Liver (tissue), 9 donors: Measurements from ENCODE around the gene LIPG. TPM values are rescaled to one million over a fixed set of nuclear protein-coding genes. Genes with fewer than 3 reads are reported as not detected.
"Not testable (repeated sequence)": the region's sequence is repeated elsewhere in the genome, so short reads cannot be mapped to it uniquely, and the experiment has no call there.

Experiments used
- DNase-seq: peaks from one replicate; pipeline ENCODE4 v3.0.0-alpha.2; 2017; ENCODE audit warnings: low spot score
- H3K27ac ChIP-seq, 2 donors: one replicate each; pipeline ENCODE4 v1.7.0; 2013; ENCODE audit warnings: inconsistent platforms in 2 of 2, low read length in 2 of 2, control low read depth in 1 of 2, low read depth in 1 of 2, mild to moderate bottlenecking in 1 of 2
- H3K27me3 ChIP-seq, 4 donors: one replicate each; pipeline versions ENCODE4 v1.6.1 to v1.7.0; 2013; ENCODE audit warnings: low read length in 3 of 4, inconsistent platforms in 1 of 4, mild to moderate bottlenecking in 1 of 4, moderate library complexity in 1 of 4; ENCODE audit not compliant: control insufficient read depth in 4 of 4, insufficient read depth in 4 of 4
- H3K36me3 ChIP-seq, 4 donors: one replicate each; pipeline versions ENCODE4 v1.6.1 to v1.7.0; 2013; ENCODE audit warnings: low read length in 3 of 4, mild to moderate bottlenecking in 3 of 4, low read depth in 1 of 4, moderate library complexity in 1 of 4; ENCODE audit not compliant: control insufficient read depth in 4 of 4, insufficient read depth in 3 of 4
- H3K4me1 ChIP-seq, 4 donors: one replicate each; pipeline versions ENCODE4 v1.6.1 to v1.7.0; 2013; ENCODE audit warnings: low read length in 3 of 4, mild to moderate bottlenecking in 3 of 4, moderate library complexity in 1 of 4; ENCODE audit not compliant: control insufficient read depth in 4 of 4, insufficient read depth in 4 of 4
- H3K4me3 ChIP-seq, 3 donors: one replicate each; pipeline versions ENCODE4 v1.6.1 to v1.7.0; 2013; ENCODE audit warnings: low read length in 3 of 3, control low read depth in 1 of 3, low read depth in 1 of 3, mild to moderate bottlenecking in 1 of 3
- H3K9ac ChIP-seq, 2 donors: one replicate each; pipeline ENCODE4 v1.7.0; 2013; ENCODE audit warnings: low read length in 2 of 2, mild to moderate bottlenecking in 2 of 2, moderate library complexity in 2 of 2, control low read depth in 1 of 2, low read depth in 1 of 2
- H3K9me3 ChIP-seq, 4 donors: one replicate each; pipeline versions ENCODE4 v1.6.1 to v1.7.0; 2013; ENCODE audit warnings: low read length in 3 of 4; ENCODE audit not compliant: control insufficient read depth in 4 of 4
- EGR1 ChIP-seq, 2 donors: IDR thresholded peaks; 2 replicates each; pipeline ENCODE4 v1.6.1; 2016 to 2018; ENCODE audit warnings: antibody characterized with exemption in 2 of 2, low read depth in 2 of 2
- FOXA1 ChIP-seq: IDR thresholded peaks from 2 replicates; pipeline ENCODE4 v1.6.1; 2016; ENCODE audit warnings: antibody characterized with exemption
- FOXA2 ChIP-seq: IDR thresholded peaks from 2 replicates; pipeline ENCODE4 v1.6.1; 2016; ENCODE audit warnings: antibody characterized with exemption
- GABPA ChIP-seq, 2 donors: IDR thresholded peaks in 1 of 2; conservative IDR thresholded peaks in 1 of 2; 2 replicates each; pipeline ENCODE4 v1.6.1; 2016; ENCODE audit warnings: antibody characterized with exemption in 2 of 2, mild to moderate bottlenecking in 1 of 2, moderate library complexity in 1 of 2
- HNF4A ChIP-seq, 2 donors: conservative IDR thresholded peaks; 2 replicates each; pipeline ENCODE4 v1.6.1; 2016; ENCODE audit warnings: antibody characterized with exemption in 2 of 2, mild to moderate bottlenecking in 2 of 2
- HNF4G ChIP-seq: IDR thresholded peaks from 2 replicates; pipeline ENCODE4 v1.6.1; 2016; ENCODE audit warnings: antibody characterized with exemption
- JUND ChIP-seq, 2 donors: IDR thresholded peaks; 2 replicates each; pipeline ENCODE4 v1.6.1; 2016; ENCODE audit warnings: antibody characterized with exemption in 2 of 2
- NR2F2 ChIP-seq: IDR thresholded peaks from 2 replicates; pipeline ENCODE4 v1.6.1; 2016; ENCODE audit warnings: antibody characterized with exemption
- RAD21 ChIP-seq, 2 donors: IDR thresholded peaks; 2 replicates each; pipeline ENCODE4 v1.6.1; 2016; ENCODE audit warnings: antibody characterized with exemption in 2 of 2, mild to moderate bottlenecking in 2 of 2
- RXRA ChIP-seq, 2 donors: IDR thresholded peaks; 2 replicates each; pipeline ENCODE4 v1.6.1; 2017 to 2018; ENCODE audit warnings: antibody characterized with exemption in 2 of 2, mild to moderate bottlenecking in 1 of 2
- SP1 ChIP-seq: IDR thresholded peaks from 2 replicates; pipeline ENCODE4 v1.6.1; 2018; ENCODE audit warnings: antibody characterized with exemption, mild to moderate bottlenecking
- TAF1 ChIP-seq: conservative IDR thresholded peaks from 2 replicates; pipeline ENCODE4 v1.6.1; 2016; ENCODE audit warnings: antibody characterized with exemption, mild to moderate bottlenecking
- YY1 ChIP-seq: IDR thresholded peaks from 2 replicates; pipeline ENCODE4 v1.6.1; 2016; ENCODE audit warnings: antibody characterized with exemption, mild to moderate bottlenecking
- WGBS: extraction: QIAGEN DNeasy Blood & Tissue Kit; methylation state at CpG from one replicate; pipeline ENCODE4 v1.1.7; 2013; 5-methylcytosine and 5-hydroxymethylcytosine counted together
- polyA plus RNA-seq, 2 donors: library from polyadenylated mRNA; stranded (reverse) in 1 of 2; unstranded in 1 of 2; fragments of 200-250 nt in 1 of 2; fragments of >200 nt in 1 of 2; fragmentation: Nextera tagmentation in 1 of 2; extraction: Ambion mirVana in 1 of 2; gene quantifications; one replicate each; pipeline versions ENCODE4 v1.2.1 to v1.2.3, GENCODE V29; 2013 to 2015
- total RNA-seq, 2 donors: library from RNA; depleted of rRNA; stranded (reverse); fragments of >200 nt; gene quantifications; one replicate each; pipeline ENCODE4 v1.2.3, GENCODE V29; 2014
- TF ChIP-seq, protein P1 (sequence below): IDR thresholded peaks from 2 replicates; pipeline ENCODE4 v1.6.1; 2016; ENCODE audit warnings: antibody characterized with exemption, mild to moderate bottlenecking
- TF ChIP-seq, protein P2 (sequence below): IDR thresholded peaks from 2 replicates; pipeline ENCODE4 v1.6.1; 2016; ENCODE audit warnings: antibody characterized with exemption
- TF ChIP-seq, protein P3 (sequence below): IDR thresholded peaks from 2 replicates; pipeline ENCODE4 v1.6.1; 2016; ENCODE audit warnings: antibody characterized with exemption
- donor health status: healthy.
- donor health status: healthy.
- donor health status: healthy.
- donor health status: healthy.
- donor health status: healthy.

Gene LIPG
- 100 to 1,000 TPM in 1 of 2 donors, 1 to 10 TPM in 1; 2.8 to 150 TPM for total RNA-seq
- 10 to 100 TPM; 30.6 to 48.9 TPM for polyA plus RNA-seq

DNA sequence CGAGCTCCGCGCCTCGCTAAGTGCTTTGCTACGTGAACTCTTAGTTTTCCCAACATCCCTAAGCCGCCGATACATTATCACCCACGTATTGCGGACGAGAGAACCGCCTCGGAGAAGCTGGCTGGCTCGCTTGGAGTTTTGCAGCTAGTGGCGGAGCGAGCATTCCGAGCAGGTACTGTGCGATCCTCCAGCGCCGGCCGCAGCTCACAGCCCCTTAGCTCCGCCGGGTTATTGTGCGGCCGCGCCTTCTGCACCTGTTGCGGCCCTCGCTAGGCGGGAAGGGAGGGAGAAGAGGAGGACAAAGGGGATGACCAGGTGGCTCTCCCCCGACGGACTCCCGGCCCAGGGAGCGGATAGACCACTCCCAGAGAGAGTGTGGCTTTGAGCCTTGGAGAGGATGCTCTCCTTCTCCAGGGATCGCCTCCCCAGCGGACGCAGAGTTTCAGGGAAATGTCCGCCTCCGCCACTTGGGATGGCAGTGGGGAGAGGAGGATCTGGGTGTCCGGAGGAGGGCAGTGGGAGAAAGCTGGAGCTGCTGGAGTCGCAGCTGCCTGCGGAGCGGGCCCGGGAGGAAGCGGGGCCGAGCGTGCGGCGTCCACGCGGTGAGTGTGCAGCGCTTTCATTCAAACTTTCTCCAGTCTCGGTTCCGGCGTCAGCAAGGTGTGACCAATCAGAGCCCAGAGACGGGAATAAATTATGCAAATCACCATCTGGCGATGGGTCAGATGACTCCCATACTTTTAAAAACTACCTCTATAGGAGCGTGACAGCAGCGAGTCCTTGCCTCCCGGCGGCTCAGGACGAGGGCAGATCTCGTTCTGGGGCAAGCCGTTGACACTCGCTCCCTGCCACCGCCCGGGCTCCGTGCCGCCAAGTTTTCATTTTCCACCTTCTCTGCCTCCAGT, at the start of gene LIPG:
Gene LIPG (plus strand): TSS at position 769 of the 905 bp plus-strand sequence. CDS start 252 bp downstream, outside the sequence.
- peaks cover 0 to 40% (median 30%) of the 10 kb centered on the region in 4 donors for H3K4me1 ChIP-seq
- TF ChIP-seq YY1 = peak; percentile 60
- TF ChIP-seq TAF1 = peak; percentile 91
- TF ChIP-seq, protein P1, sequence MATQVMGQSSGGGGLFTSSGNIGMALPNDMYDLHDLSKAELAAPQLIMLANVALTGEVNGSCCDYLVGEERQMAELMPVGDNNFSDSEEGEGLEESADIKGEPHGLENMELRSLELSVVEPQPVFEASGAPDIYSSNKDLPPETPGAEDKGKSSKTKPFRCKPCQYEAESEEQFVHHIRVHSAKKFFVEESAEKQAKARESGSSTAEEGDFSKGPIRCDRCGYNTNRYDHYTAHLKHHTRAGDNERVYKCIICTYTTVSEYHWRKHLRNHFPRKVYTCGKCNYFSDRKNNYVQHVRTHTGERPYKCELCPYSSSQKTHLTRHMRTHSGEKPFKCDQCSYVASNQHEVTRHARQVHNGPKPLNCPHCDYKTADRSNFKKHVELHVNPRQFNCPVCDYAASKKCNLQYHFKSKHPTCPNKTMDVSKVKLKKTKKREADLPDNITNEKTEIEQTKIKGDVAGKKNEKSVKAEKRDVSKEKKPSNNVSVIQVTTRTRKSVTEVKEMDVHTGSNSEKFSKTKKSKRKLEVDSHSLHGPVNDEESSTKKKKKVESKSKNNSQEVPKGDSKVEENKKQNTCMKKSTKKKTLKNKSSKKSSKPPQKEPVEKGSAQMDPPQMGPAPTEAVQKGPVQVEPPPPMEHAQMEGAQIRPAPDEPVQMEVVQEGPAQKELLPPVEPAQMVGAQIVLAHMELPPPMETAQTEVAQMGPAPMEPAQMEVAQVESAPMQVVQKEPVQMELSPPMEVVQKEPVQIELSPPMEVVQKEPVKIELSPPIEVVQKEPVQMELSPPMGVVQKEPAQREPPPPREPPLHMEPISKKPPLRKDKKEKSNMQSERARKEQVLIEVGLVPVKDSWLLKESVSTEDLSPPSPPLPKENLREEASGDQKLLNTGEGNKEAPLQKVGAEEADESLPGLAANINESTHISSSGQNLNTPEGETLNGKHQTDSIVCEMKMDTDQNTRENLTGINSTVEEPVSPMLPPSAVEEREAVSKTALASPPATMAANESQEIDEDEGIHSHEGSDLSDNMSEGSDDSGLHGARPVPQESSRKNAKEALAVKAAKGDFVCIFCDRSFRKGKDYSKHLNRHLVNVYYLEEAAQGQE = peak; percentile 67
- no peak for TF ChIP-seq RAD21 (IDR thresholded peaks at IDR 0.05)
- TF ChIP-seq RXRA (IDR thresholded peaks at IDR 0.05) = peak; percentile 25 to 27
- no peak for TF ChIP-seq FOXA1
- TF ChIP-seq, protein P2, sequence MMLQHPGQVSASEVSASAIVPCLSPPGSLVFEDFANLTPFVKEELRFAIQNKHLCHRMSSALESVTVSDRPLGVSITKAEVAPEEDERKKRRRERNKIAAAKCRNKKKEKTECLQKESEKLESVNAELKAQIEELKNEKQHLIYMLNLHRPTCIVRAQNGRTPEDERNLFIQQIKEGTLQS = no peak
- TF ChIP-seq, protein P3, sequence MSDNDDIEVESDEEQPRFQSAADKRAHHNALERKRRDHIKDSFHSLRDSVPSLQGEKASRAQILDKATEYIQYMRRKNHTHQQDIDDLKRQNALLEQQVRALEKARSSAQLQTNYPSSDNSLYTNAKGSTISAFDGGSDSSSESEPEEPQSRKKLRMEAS = peak; percentile 68
- TF ChIP-seq SP1 = peak; percentile 54
- peak in 1 of 2 donors; percentile 27 for TF ChIP-seq EGR1 (IDR thresholded peaks at IDR 0.05; ENCODE audit: low read depth in 2 of 2)
- peak within 1 kb of the TSS; percentile 73 to 95 for H3K9ac ChIP-seq
- peak within 1 kb of the TSS; percentile 69 to 73 for H3K27ac ChIP-seq
- peak within 1 kb of the TSS; percentile 60 to 97 (median 94) for H3K4me3 ChIP-seq
- H3K27me3 ChIP-seq = no peaks in the 10 kb centered on the region
- H3K36me3 ChIP-seq = peaks cover under 1 to 8% (median 6%) of the 10 kb centered on the region in 4 donors
- peak; percentile 65 for DNase-seq
- 1% methylated on average over 67 of the region's 67 CpGs for WGBS
- no peaks in the 10 kb centered on the region for H3K9me3 ChIP-seq

DNA sequence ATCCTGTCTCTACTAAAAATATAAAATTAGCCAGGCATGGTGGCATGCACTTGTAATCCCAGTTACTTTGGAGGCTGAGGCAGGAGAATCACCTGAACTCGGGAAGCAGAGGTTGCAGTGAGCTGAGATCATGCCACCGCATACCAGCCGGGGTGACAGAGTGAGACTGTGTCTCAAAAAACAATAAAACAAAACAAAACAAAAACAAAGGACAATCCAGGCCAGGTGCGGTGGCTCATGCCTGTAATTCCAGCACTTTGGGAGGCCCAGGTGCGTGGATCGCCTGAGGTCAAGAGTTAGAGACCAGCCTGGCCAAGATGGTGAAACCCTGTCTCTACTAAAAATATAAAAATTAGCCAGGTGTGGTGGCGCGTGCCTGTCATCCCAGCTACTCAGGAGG, 49.0 kb upstream of the LIPG start:
- H3K9me3 ChIP-seq, DNase-seq, H3K27ac ChIP-seq, H3K4me3 ChIP-seq, H3K27me3 ChIP-seq, H3K9ac ChIP-seq, H3K4me1 ChIP-seq, H3K36me3 ChIP-seq: not testable (repeated sequence)
- WGBS = 96% methylated on average over 8 of the region's 8 CpGs

DNA sequence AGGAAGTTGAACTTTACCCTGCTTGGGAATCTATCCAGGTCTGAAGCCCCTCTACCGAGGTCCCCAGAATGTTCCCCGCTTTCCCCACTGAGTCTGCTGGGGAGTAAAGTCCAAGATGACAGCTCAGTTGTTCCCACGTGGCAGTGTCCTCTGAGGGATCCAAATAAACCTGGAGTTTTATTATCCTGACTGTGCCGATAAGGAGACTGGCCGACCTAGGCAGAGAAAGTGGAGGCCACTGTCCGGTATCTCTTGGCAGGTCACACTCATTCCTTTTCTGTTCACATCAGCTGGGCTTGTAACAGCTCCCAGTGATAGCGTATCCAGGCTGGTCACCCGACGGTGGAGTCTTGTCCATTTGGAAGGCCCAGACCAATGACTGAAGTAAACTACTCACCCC, 47.3 kb upstream of the LIPG start:
- DNase-seq = no peak
- Histone ChIP-seq H3K27me3 (no peaks in the 10 kb centered on the region), H3K36me3 (no peaks in the 10 kb centered on the region), H3K4me3 (no peak overlapping the region), H3K27ac (peak overlapping the region; percentile 46 to 69), H3K9ac (peak overlapping the region in 1 of 2 donors; percentile 14), H3K9me3 (no peaks in the 10 kb centered on the region), H3K4me1 (peaks cover 0 to 6% (median 4%) of the 10 kb centered on the region in 4 donors)
- WGBS = 24% methylated on average over 9 of the region's 9 CpGs
- TF ChIP-seq RAD21 (IDR thresholded peaks at IDR 0.05) = peak; percentile 33 to 43
- no peak for TF ChIP-seq NR2F2
- TF ChIP-seq, protein P3 = peak; percentile 63
- peak; percentile 51 for TF ChIP-seq YY1
- peak in 1 of 2 donors; percentile 57 for TF ChIP-seq JUND (IDR thresholded peaks at IDR 0.05)
- TF ChIP-seq, protein P2 = no peak
- no peak for TF ChIP-seq GABPA (IDR thresholded peaks at IDR 0.05 in 1 of 2, conservative IDR thresholded peaks at IDR 0.05 in 1 of 2)
- no peak for TF ChIP-seq FOXA2
- TF ChIP-seq HNF4G = no peak
- no peak for TF ChIP-seq EGR1 (IDR thresholded peaks at IDR 0.05; ENCODE audit: low read depth in 2 of 2)
- peak; percentile 60 for TF ChIP-seq SP1
- TF ChIP-seq RXRA (IDR thresholded peaks at IDR 0.05) = peak; percentile 46 to 72
- peak; percentile 82 to 85 for TF ChIP-seq HNF4A (conservative IDR thresholded peaks at IDR 0.05)
- TF ChIP-seq, protein P1 = peak; percentile 56
